ENCODE measurements around the gene SEMA4B. TPM values are rescaled to one million over a fixed set of nuclear protein-coding genes. Genes with fewer than 3 reads are reported as not detected.

SEMA4B gene
- total RNA-seq, 1 experiment from 2014 or later, result 32.5 TPM

DNA sequence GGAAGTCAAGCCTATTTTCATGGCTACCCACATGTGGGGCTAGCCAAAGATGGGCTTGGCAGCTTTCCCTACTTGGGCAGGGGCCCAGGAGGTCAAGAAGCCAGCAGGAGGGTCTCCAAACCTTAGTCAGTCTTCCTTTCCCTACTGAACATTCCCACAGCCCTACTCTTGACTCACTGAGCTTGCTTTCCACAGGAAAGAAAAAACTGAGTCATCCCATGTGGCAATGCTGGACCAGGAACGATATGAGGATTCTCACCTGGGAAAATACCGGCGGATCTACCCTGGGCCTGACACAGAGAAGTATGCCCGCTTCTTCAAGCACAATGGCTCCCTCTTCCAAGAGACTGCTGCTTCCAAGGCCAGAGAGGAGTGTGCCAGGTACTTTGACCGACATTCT is 60.7 kb downstream of the SEMA4B start:
- Histone ChIP-seq H2BK20ac (ENCODE audit: low read depth, low read length, poor library complexity, severe bottlenecking) (no peak overlapping the region), H4K91ac (ENCODE audit: insufficient read length, low read depth, low read length) (no peak overlapping the region), H2AK5ac (ENCODE audit: insufficient read length, low read length) (no peak overlapping the region), H3K27me3 (ENCODE audit: insufficient read depth, low read length) (no peaks in the 10 kb centered on the region; the same call in 1 of the 2 replicates), H3K56ac (ENCODE audit: insufficient read length, low read depth, low read length) (no peak overlapping the region), H3K14ac (ENCODE audit: insufficient read depth, low read length) (no peak overlapping the region), H3K4me2 (ENCODE audit: insufficient read depth, insufficient read length, low read length) (no peak overlapping the region), H4K8ac (replicated peaks; ENCODE audit: insufficient read length, low read depth, low read length) (no peak overlapping the region), H2BK120ac (ENCODE audit: low read depth, low read length, poor library complexity, severe bottlenecking) (no peak overlapping the region), H3K18ac (ENCODE audit: insufficient read length, low read depth, low read length) (no peak overlapping the region), H4K20me1 (ENCODE audit: control insufficient read depth, insufficient read depth, insufficient read length) (no peaks in the 10 kb centered on the region), H3K79me2 (ENCODE audit: insufficient read depth, low read length) (peaks cover 5% of the 10 kb centered on the region; the same call in 1 of the 2 replicates), H3K27ac (ENCODE audit: insufficient read length, low read depth, low read length) (no peak overlapping the region), H2BK15ac (ENCODE audit: low read depth, low read length) (no peak overlapping the region), H3K79me1 (ENCODE audit: insufficient read depth, low read depth, low read length, poor library complexity, severe bottlenecking) (no peaks in the 10 kb centered on the region), H3K4ac (ENCODE audit: low read depth, low read length) (no peak overlapping the region), H3K9ac (ENCODE audit: extremely low read depth, insufficient read length, low read length) (no peak overlapping the region), H2AFZ (ENCODE audit: low read length) (no peak overlapping the region), H2BK12ac (ENCODE audit: insufficient read length, low read depth, low read length) (no peak overlapping the region), H3K4me1 (ENCODE audit: insufficient read depth, low read length) (no peaks in the 10 kb centered on the region), H4K5ac (ENCODE audit: insufficient read length, low read depth, low read length) (no peak overlapping the region), H3K23ac (ENCODE audit: insufficient read length, low read depth, low read length) (no peak overlapping the region), H3T11ph (ENCODE audit: low read length) (no peak overlapping the region), H3K23me2 (ENCODE audit: insufficient read length, low read depth, low read length, poor library complexity, severe bottlenecking) (peaks cover 8% of the 10 kb centered on the region), H3K9me3 (ENCODE audit: control insufficient read depth, low read depth, low read length) (no peaks in the 10 kb centered on the region), H2BK5ac (ENCODE audit: insufficient read length, low read length) (no peak overlapping the region)
- no peak for DNase-seq
- no peaks in the 10 kb centered on the region for H3K9me3 Mint-ChIP-seq
- no peaks in the 10 kb centered on the region; the same call in 1 of the 2 replicates for H3K27me3 Mint-ChIP-seq (ENCODE audit: low read depth)
- H3K36me3 Mint-ChIP-seq (ENCODE audit: insufficient read depth in 1 of 3, low read depth in 3 of 3), result peaks cover 0 to 3% (median 3%) of the 10 kb centered on the region in 3 experiments; a peak in 3 of 7 replicates
- H3K4me3 Mint-ChIP-seq, result no peak overlapping the region
- H3K4me1 Mint-ChIP-seq, result peaks cover 12 to 17% of the 10 kb centered on the region in 2 experiments
- TF ChIP-seq CTCF (conservative IDR thresholded peaks at IDR 0.05), result no peak
- no CpG with 5 or more reads among the region's 5 CpGs for WGBS (ENCODE audit: extremely low coverage, insufficient read length, low lambda C conversion rate)
- H3K27ac Mint-ChIP-seq, result no peak overlapping the region

All from H9 (cell line).